Measurements from ENCODE around the gene CREM. TPM values are rescaled to one million over a fixed set of nuclear protein-coding genes. Genes with fewer than 3 reads are reported as not detected.

The CREM gene
- total RNA-seq, 2 donors from 2014 or later: 34.1 to 53.4 TPM

GRCh38 chr10:35195361-35196306, 69.0 kb downstream of the CREM start:
- Histone ChIP-seq H3K27me3 (replicated peaks; ENCODE audit: insufficient read depth) (no peaks in the 10 kb centered on the region), H3K36me3 (no peaks in the 10 kb centered on the region), H3K27ac (peak overlapping the region; percentile 94 to 96), H3K4me3 (peak overlapping the region; percentile 75), H3K4me1 (ENCODE audit: control insufficient read depth in 1 of 2, low read depth in 2 of 2) (peaks cover 3 to 10% of the 10 kb centered on the region in 2 donors), H3K9me3 (no peaks in the 10 kb centered on the region)
- ATAC-seq (ENCODE audit: insufficient number of reproducible peaks, low FRiP score, low read depth) (peak; percentile 79), DNase-seq (ENCODE audit: low spot score) (peak; percentile 50)
- peak; percentile 82 for TF ChIP-seq CTCF (IDR thresholded peaks at IDR 0.05)

- TF ChIP-seq CTCF (IDR thresholded peaks at IDR 0.05): no peak
- H3K9me3 ChIP-seq: no peaks in the 10 kb centered on the region
- no peak for ATAC-seq (ENCODE audit: insufficient number of reproducible peaks, low FRiP score, low read depth)
- no peaks in the 10 kb centered on the region for H3K36me3 ChIP-seq
- no peak overlapping the region for H3K27ac ChIP-seq
- no peak overlapping the region for H3K4me3 ChIP-seq
- DNase-seq (ENCODE audit: low spot score): no peak
- H3K4me1 ChIP-seq (ENCODE audit: control insufficient read depth in 1 of 2, low read depth in 2 of 2): peaks cover 0 to 4% of the 10 kb centered on the region in 2 donors
- no peaks in the 10 kb centered on the region for H3K27me3 ChIP-seq (replicated peaks; ENCODE audit: insufficient read depth)
Measured at GRCh38 chr10:35200487-35200886, 73.8 kb downstream of the CREM start.

GRCh38 chr10:35201234-35201633, 74.6 kb downstream of the CREM start:
- Histone ChIP-seq H3K27ac (no peak overlapping the region), H3K4me3 (no peak overlapping the region), H3K27me3 (replicated peaks; ENCODE audit: insufficient read depth) (no peaks in the 10 kb centered on the region), H3K9me3 (no peaks in the 10 kb centered on the region), H3K36me3 (no peaks in the 10 kb centered on the region), H3K4me1 (ENCODE audit: control insufficient read depth in 1 of 2, low read depth in 2 of 2) (peaks cover 0 to 3% of the 10 kb centered on the region in 2 donors)
- no peak for DNase-seq (ENCODE audit: low spot score)
- no peak for TF ChIP-seq CTCF (IDR thresholded peaks at IDR 0.05)
- ATAC-seq (ENCODE audit: insufficient number of reproducible peaks, low FRiP score, low read depth): no peak

GRCh38 chr10:35202050-35202449, 75.4 kb downstream of the CREM start:
- Histone ChIP-seq H3K27me3 (replicated peaks; ENCODE audit: insufficient read depth) (no peaks in the 10 kb centered on the region), H3K4me3 (no peak overlapping the region), H3K9me3 (no peaks in the 10 kb centered on the region), H3K36me3 (peaks cover 2% of the 10 kb centered on the region), H3K27ac (no peak overlapping the region), H3K4me1 (ENCODE audit: control insufficient read depth in 1 of 2, low read depth in 2 of 2) (no peaks in the 10 kb centered on the region)
- ATAC-seq (ENCODE audit: insufficient number of reproducible peaks, low FRiP score, low read depth): no peak
- no peak for TF ChIP-seq CTCF (IDR thresholded peaks at IDR 0.05)
- no peak for DNase-seq (ENCODE audit: low spot score)

- no peaks in the 10 kb centered on the region for H3K4me1 ChIP-seq (ENCODE audit: control insufficient read depth in 1 of 2, low read depth in 2 of 2)
- peaks cover 2% of the 10 kb centered on the region for H3K36me3 ChIP-seq
- DNase-seq (ENCODE audit: low spot score): no peak
- ATAC-seq (ENCODE audit: insufficient number of reproducible peaks, low FRiP score, low read depth): no peak
- H3K4me3 ChIP-seq: no peak overlapping the region
- no peak for TF ChIP-seq CTCF (IDR thresholded peaks at IDR 0.05)
- no peaks in the 10 kb centered on the region for H3K9me3 ChIP-seq
- no peak overlapping the region for H3K27ac ChIP-seq
- no peaks in the 10 kb centered on the region for H3K27me3 ChIP-seq (replicated peaks; ENCODE audit: insufficient read depth)
Measured at GRCh38 chr10:35203745-35204144, 77.1 kb downstream of the CREM start.

Data from thoracic aorta (tissue), 2 donors.